Loucy (cell line): ENCODE data around the gene DLG2.

Source experiments
- CTCF ChIP-seq: fragments of 200-600 bp; sonication (generic); conservative IDR thresholded peaks from 2 replicates; pipeline ENCODE4 v1.5.1; 2014; ENCODE audit warnings: mild to moderate bottlenecking, antibody characterized with exemption, low read length
- EZH2phosphoT487 ChIP-seq: fragments of 200-600 bp; IDR thresholded peaks from 2 replicates; pipeline ENCODE4 v1.6.1; 2018; ENCODE audit warnings: antibody characterized with exemption, mild to moderate bottlenecking, moderate library complexity, borderline replicate concordance

- TF ChIP-seq CTCF: no peak
- no peak for TF ChIP-seq EZH2phosphoT487
Measured at GRCh38 chr11:85414175-85414574, 213.0 kb downstream of the DLG2 start.
